Stimulated activated CD4-positive, alpha-beta T cell treated with anti-CD3 and anti-CD28 coated beads, Interleukin-12 subunit alpha, Interleukin-12 subunit beta, amount 100 ng/mL, for 24 hours (primary cell): Measurements from ENCODE around the gene TPTE.
"Not testable (repeated sequence)": the region's sequence is repeated elsewhere in the genome, so short reads cannot be mapped to it uniquely, and the experiment has no call there.

Experiments used
- DNase-seq, 2 experiments: peaks; one replicate each; pipeline ENCODE4 v3.0.0-alpha.2; 2020; ENCODE audit warnings: low read depth in 2 of 2

Gene TPTE

DNA sequence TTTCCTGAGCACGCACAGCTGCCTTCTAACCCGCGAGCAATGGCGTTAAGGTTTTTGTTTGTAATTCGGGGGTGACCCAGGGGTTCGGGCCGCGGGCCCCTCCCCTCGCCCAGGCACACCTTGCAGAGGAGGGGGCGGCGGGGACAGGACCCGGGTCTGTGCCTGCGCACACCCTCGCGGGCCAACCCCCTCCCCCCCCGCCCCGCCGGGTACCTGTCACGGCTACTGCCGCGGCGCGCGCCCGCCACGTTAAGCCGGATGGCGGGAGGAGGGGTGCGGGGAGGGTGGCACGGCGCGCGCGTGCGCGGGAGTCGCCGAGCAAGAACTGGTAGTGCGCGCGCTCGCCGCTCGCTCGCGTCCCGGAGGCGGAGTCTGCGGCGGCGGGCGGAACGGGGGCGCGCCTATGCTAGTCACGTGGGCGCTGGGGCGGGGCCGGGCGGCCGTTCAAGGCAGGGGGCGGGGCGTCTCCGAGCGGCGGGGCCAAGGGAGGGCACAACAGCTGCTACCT, at the start of gene TPTE:
TSS of gene TPTE (plus strand) at position 493 of the 508 bp plus-strand sequence. CDS start 17,141 bp downstream, outside the sequence.
- no peak for DNase-seq

DNA sequence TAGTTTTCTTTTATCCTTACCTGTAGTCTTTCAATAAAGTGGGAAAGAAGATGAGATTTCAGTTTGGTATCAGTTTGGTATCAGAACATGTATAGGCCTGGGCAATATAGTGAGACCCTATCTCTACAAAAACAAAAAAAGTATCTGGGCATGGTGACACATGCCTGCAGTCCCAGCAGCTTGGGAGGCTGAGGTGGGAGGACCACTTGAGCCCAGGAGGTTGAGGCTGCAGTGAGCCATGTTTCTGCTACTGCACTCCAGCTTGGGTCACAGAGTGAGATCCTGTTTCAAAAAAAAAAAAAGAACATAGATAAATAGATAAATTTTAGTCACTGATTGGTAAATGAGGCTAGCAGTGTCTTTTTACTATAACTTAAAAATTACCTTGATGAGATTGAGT, 49.4 kb upstream of the TPTE start:
- DNase-seq, result not testable (repeated sequence)

- not testable (repeated sequence) for DNase-seq
Measured at GRCh38 chr21:10477794-10478193, 43.6 kb upstream of the TPTE start.

DNA sequence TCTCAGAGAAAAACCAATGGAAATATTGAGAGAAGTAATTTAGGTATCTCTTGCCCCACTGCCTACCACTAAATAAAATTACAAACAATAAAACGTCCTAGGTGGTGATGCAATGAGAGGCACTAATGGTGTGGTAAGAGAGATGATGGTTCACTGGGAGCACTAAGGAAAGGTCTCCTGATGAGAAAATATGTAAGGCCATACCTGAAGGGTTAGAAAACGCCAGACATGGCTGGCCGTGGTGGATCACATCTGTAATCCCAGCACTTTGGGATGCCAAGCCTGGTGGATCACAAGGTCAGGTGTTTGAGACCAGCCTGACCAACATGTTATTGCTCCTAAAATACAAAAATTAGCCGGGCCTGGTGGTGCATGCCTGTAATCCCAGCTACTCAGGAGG, 41.5 kb upstream of the TPTE start:
- not testable (repeated sequence) for DNase-seq

DNA sequence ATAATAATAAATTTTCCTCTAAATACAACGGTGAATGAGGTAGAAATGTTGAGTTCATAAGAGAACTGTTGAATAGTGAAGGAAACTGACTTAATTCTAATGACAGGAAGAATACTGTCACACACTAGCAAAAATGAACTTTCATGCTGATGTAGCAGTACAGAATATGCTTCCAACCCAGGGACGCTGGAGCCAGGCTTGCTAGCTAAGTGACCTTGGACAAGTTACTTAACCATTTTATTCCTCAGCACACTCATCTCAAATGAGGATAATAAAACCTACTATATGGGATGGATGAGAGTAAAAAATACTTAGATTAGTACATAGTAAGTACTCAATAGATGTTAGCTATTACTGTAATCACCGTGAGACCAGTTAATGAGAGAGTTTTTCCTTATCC, 36.5 kb upstream of the TPTE start:
- DNase-seq, result not testable (repeated sequence)

- DNase-seq, result not testable (repeated sequence)
Measured at GRCh38 chr21:10490453-10490852, 30.9 kb upstream of the TPTE start.

DNA sequence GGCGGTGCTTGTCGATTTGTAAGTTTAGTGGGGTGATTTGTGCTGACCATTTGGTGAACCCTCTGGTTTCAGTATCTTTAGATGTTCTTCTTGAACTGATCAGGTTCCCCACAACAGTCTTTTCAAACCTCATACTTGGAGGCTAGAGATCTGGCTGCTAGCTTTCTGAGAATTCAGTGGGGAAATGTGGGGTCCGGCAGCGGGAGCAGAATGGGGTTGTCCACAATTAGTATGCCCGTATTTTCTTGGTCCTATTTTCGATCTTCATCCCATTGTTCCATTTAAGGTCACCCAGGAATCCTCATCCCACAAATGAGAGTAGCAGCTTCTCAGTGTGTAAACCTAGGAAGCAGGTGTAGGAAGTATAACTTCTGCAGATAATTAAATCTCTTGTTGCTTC, 10.3 kb upstream of the TPTE start:
- DNase-seq, result no peak

GRCh38 chr21:10516889-10517288, 4.5 kb upstream of the TPTE start:
- DNase-seq, result not testable (repeated sequence)

DNA sequence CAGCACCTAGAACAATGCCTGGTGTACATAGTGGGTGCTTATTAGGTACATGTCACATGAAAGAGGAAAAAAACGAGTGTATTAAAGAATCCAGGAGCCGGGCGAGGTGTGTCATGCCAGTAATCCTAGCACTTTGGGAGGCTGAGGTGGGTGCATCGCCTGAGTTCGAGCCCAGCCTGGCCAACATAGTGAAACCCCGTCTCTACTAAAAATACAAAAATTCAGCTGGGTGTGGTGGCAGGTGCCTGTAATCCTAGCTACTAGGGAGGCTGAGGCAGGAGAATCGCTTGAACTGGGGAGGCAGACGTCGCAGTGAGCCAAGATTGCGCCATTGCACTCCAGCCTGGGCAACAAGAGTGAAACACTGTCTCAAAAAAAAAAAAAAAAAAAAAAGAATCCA, 3.5 kb upstream of the TPTE start:
- DNase-seq, result not testable (repeated sequence)

DNA sequence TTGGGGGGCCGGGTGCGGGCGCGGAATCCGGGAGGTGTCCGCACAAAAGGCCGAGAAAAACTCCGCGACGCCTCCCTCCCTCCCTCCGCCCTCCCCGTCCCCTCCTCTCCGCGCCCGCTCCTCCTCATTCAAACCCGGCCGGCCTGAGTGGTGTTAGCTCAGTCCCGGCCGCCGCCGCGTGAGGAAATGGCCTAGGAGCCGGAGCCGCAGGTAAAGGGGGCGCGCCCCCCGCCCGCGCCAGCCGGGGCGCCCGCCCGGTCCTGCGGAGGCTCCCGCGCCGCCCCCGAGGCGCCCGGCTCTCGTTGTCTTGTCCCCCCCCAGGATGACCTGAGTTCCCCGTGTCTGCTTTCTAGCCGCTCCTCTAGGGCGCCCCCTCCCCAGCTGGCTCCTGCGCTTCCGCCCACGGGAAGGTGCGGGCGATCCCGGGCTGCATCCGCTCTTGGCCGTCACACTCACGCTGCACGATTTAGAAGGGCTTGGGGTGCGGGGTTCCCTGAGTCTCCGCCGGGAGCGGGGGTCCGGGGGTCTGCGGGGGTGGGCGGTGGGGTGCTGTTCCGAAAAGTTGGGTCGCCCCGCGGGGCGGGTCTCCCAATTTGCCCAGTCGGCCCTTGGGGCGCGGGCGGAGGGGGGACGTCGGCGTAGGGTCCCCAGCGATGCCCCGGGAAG, 585 bp downstream of the TPTE start:
- not testable (repeated sequence) for DNase-seq

DNA sequence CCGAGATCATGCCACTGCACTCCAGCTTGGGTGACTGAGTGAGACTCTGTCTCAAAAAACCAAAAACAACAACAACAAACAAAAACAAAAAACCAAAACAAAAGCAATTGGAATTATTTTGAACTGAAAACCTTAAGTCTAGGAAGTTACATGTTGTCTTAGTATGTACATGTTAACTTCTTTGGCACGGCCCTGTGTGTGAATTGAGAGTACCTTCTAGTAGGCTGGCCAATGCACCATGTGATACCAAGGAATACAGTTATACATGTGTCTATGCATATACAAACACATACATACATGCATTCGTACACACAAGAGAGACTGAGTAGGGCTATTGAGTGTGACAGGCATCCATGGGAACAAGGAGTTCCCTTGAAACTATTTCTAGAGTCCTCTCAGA, 18.6 kb downstream of the TPTE start:
- no peak for DNase-seq

DNA sequence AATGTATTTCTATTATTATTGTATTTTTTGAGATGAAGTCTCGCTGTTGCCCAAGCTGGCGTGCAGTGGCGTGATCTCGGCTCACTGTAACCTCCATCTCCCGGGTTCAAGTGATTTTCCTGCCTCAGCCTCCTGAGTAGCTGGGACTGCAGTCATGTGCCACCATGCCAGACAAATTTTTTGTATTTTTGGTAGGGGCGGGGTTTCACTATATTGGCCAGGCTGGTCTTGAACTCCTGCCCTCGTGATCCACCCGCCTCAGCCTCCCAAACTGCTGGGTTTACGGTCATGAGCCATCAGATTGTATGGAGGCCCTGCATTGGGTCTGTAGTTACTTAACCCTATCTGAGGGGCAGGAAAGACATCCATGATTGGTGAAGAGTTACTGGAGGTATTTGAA, 23.0 kb downstream of the TPTE start:
- not testable (repeated sequence) for DNase-seq

DNA sequence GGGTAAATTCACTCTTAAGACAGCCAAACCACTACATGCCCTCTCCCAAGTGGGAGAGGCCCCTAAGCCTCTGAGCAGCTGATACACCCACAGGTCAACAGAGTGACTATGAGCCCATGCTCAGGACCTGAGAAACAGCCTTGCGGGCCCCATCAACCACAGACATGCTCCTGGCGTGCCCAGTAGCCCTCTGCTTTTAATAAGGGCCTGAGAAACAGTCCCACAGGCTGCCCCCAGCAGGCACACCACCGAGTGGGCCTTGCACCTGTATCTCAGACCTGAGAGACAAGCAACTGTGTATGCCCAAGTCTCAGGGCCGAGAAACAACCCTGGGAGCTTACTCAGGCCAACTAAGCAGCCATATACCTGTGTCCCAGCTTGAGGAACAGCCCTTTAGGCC, 26.5 kb downstream of the TPTE start:
- not testable (repeated sequence) for DNase-seq

DNA sequence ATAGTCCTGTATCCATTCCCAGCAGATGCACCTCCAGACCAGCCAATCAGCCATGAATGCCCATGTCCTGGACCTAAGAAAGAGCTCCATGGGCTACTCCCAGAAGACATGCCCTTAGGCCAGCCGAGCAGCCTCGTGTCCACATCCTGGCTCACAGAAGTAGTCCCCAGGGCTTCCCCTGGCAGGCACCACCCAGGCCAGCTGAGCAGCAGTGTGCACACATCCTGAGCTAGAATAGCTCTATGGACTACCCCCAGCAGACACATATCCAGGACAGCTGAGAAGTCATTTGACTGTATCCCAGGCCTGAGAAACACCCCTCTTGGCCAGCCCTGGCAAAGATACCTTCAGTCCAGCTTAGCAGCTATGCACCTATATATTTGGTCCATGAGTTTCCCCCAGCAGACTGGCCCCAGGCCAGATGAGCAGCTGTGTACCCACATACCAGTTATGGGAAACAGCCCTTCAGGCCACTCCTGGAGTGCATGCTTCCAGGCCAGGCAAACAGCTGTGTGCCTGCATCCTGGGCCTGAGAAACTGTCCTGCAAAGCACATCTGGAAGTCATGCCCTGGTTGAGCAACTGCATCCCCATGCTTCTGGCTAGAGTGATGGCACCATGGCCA, 27.1 kb downstream of the TPTE start:
- not testable (repeated sequence) for DNase-seq

GRCh38 chr21:10570803-10571202, 49.4 kb downstream of the TPTE start:
- not testable (repeated sequence) for DNase-seq

DNA sequence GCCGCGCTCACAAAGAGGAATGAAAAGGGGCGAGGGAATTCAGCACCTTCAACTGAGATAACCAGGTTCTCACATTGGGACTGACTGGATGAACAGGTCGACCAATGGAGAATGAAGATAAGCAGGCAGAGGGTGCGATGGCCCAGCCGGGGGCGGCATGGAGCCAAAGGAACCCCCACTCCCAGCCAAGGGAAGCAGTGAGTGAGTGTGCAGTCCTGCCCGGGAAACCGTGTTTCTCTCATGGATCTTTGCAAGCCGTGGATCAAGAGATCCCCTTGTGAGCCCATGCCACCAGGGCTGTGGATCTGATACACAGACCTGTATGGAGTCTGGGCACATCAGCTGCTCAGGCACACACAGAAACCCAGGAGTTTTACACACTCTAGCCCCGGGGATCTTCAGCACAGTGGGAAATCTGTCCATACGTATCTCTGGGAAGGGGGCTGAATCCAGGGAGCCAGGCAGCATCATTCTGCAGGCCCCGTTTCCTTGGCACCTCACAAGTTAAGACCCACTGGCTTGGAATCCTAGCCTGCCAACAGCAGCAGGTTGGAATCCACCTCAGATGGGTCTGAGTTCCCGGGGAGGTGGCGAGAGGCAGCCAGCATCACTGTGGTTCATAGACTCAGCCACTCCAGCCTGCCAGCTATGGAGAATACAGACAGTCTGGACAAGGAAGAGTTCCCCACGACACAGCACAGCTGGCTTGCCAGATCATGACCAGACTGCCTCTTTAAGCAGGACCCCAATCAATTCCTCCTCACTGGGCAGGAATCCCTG, 53.3 kb downstream of the TPTE start:
- not testable (repeated sequence) for DNase-seq

- no peak for DNase-seq
Measured at GRCh38 chr21:10575311-10575667, 53.9 kb downstream of the TPTE start.

DNA sequence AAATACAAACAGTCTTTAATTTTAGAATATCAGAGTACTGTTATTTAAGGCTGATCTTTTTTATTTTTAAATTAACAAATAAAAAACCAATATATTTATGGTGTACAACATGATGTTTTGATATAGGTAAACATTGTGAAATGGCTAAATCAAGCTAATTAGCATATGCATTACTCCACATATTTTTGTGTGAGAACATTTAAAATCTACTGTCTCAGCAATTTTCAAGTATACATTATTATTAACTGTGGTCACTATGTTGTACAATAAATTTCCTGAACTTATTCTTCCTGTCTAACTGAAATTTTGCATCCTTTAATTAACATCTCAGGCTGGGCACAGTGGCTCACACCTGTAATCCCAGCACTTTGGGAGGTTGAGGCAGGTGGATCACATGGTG, 57.5 kb downstream of the TPTE start:
- DNase-seq, result not testable (repeated sequence)

DNA sequence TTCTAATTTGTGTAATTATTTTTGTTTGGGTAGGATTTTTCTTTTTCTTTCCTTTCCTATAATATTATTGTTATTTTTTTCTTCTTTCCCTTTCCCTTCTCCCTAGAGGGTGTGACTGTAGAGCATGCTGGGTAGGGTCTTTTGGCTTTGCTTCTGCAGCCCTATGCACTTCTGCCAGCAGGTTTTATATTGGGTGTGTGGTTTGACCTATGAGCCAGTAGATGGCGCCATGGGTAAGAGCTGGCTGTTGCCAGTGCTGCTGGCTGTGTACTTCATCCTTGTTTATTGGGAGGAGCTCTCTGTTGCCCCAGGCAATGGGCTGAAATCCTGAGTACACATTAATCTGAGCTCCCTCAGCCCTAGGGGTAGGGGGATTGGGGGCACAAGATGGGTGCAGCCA, 67.7 kb downstream of the TPTE start:
- DNase-seq, result not testable (repeated sequence)

GRCh38 chr21:10607074-10607473, 85.7 kb downstream of the TPTE start:
- not testable (repeated sequence) for DNase-seq

GRCh38 chr21:10614285-10614684, 92.9 kb downstream of the TPTE start:
- not testable (repeated sequence) for DNase-seq

DNA sequence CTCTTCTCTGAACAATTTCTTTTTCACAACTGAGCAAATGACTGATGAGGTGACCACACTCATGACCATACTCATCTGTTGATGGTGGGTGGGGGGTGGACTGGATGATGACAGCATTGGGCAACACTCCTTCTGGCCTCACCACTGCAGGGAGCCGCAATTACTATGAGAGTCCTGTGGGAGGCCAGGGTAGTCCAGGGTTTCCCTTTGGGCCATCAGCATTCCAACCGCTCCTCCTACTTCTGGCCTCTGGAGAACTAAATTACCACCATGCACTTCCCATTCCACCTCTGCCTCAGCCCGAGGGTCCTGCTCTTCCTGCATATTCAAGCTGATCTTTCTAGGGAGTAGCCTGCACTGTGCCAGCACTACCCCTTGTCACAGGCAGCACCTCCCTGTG, 94.7 kb downstream of the TPTE start:
- DNase-seq, result not testable (repeated sequence)

DNA sequence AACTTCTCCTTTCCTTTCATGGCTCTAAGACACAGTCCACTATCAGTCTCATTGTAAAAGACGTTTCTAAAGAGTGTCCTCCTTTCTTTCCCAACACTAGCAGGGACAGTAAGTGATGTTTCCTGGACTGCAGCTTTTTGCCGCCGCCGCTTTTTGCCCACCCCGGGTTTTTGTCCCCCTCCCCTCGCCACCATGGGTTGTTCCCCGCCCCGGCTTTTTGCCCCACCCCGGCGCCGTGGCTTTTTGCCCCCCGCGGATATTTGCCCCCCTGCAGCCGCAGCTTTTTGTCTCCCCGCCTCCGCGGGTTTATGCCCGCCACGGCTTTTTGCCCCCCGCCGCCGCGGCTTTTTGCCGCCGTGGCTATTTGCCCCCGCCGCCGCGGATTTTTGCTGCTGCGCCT, 95.2 kb downstream of the TPTE start:
- no peak for DNase-seq
